ENCODE results near the gene KCTD2. TPM values are rescaled to one million over a fixed set of nuclear protein-coding genes. Genes with fewer than 3 reads are reported as not detected.
"Not testable (repeated sequence)": the region's sequence is repeated elsewhere in the genome, so short reads cannot be mapped to it uniquely, and the experiment has no call there.

KCTD2 gene
- polyA plus RNA-seq, 2 of the 4 experiments (the other 2 are of a cell fraction), result 18.8 to 31.3 TPM

GRCh38 chr17:75068750-75069149, 21.7 kb downstream of the KCTD2 start:
- ATAC-seq, result no peak
- no peak overlapping the region for H3K27ac ChIP-seq
- ChIA-PET CTCF (interaction anchor here (1.1 to 81.8 kb wide), 15 partner anchors 9 to 166 kb away, joined by 3 to 3429 read pairs (median 13); partner anchors contain the start of genes ARMC7, NT5C and SLC16A5), POLR2A (interaction anchor here (1.4 to 1.6 kb wide), 2 partner anchors 9 to 45 kb away, joined by 7 read pairs; no protein-coding TSS in a partner anchor)
- DNase-seq (ENCODE audit: low read depth in 1 of 2, low spot score in 1 of 2), result no peak
- 0 out of 2 replicates have a peak, but pooled peaks have one; percentile 14 for TF ChIP-seq NFE2L2 (conservative IDR thresholded peaks at IDR 0.05; ENCODE audit: low read length)
- no peak for TF ChIP-seq USF2 (IDR thresholded peaks at IDR 0.05)
- no peak overlapping the region for H3K4me2 ChIP-seq
- no peaks in the 10 kb centered on the region for H3K9me3 ChIP-seq
- H3K4me1 ChIP-seq, result peaks cover 3% of the 10 kb centered on the region; the same call in 1 of the 3 replicates
- FAIRE-seq, result no peak
- no peak overlapping the region for H3K4me3 ChIP-seq
- 75% methylated on average over 8 of the region's 8 CpGs for WGBS (ENCODE audit: missing lambda C conversion rate)

- H3K4me3 ChIP-seq, result no peak overlapping the region
- TF ChIP-seq CTCF (IDR thresholded peaks at IDR 0.05) (peak; percentile 78), CEBPB (IDR thresholded peaks at IDR 0.05) (no peak), RAD21 (conservative IDR thresholded peaks at IDR 0.05 in 1 of 2, IDR thresholded peaks at IDR 0.05 in 1 of 2) (peak; percentile 80 to 83), SMC3 (IDR thresholded peaks at IDR 0.05) (peak; percentile 93)
- no peak overlapping the region for H3K4me2 ChIP-seq
- no peaks in the 10 kb centered on the region for H3K9me3 ChIP-seq
- ATAC-seq (peak; percentile 80 to 83), DNase-seq (ENCODE audit: low read depth in 1 of 2, low spot score in 1 of 2) (peak; percentile 68 to 78), FAIRE-seq (no peak)
- CTCF ChIA-PET, result interaction anchor here (0.6 to 81.8 kb wide), 23 partner anchors 9 to 485 kb away, joined by 3 to 3429 read pairs (median 5); partner anchors contain the start of genes ARMC7, NT5C and SLC16A5
- H3K27ac ChIP-seq, result no peak overlapping the region; a peak in 1 of 6 replicates
- 61% methylated on average over 2 of the region's 2 CpGs for WGBS (ENCODE audit: missing lambda C conversion rate)
- POLR2A ChIA-PET, result interaction anchor here (0.6 to 1.6 kb wide), 9 partner anchors 10 to 192 kb away, joined by 3 to 7 read pairs (median 4); partner anchors contain the start of genes ARMC7, ATP5PD, GGA3 and MRPS7
- H3K4me1 ChIP-seq, result peaks cover 3% of the 10 kb centered on the region; the same call in 1 of the 3 replicates
Measured at GRCh38 chr17:75069783-75070182, 22.8 kb downstream of the KCTD2 start.

GRCh38 chr17:75071478-75072271, 24.6 kb downstream of the KCTD2 start:
- H3K27ac ChIP-seq; DNase-seq (ENCODE audit: low read depth in 1 of 2, low spot score in 1 of 2); H3K4me2 ChIP-seq; FAIRE-seq; H3K4me1 ChIP-seq; H3K4me3 ChIP-seq; POLR2A ChIA-PET; ATAC-seq; H3K9me3 ChIP-seq: not testable (repeated sequence)
- TF ChIP-seq MAFK (IDR thresholded peaks at IDR 0.05; ENCODE audit: partially characterized antibody), result peak; percentile 9
- WGBS (ENCODE audit: missing lambda C conversion rate), result 88% methylated on average over 8 of the region's 8 CpGs
- CTCF ChIA-PET, result interaction anchor here (3.0 to 81.8 kb wide), 6 partner anchors 7 to 130 kb away, joined by 13 to 3429 read pairs (median 64); partner anchors contain the start of genes ARMC7, NT5C and SLC16A5

GRCh38 chr17:75072909-75073308, 25.9 kb downstream of the KCTD2 start:
- not testable (repeated sequence) for H3K4me3 ChIP-seq; FAIRE-seq; H3K9me3 ChIP-seq; H3K27ac ChIP-seq; H3K4me2 ChIP-seq; DNase-seq (ENCODE audit: low read depth in 1 of 2, low spot score in 1 of 2); ATAC-seq
- peaks cover 15% of the 10 kb centered on the region for H3K4me1 ChIP-seq
- WGBS (ENCODE audit: missing lambda C conversion rate), result 97% methylated on average over 5 of the region's 5 CpGs
- POLR2A ChIA-PET, result interaction anchor here (1.0 to 4.8 kb wide), 2 partner anchors 13 to 15 kb away, joined by 3 to 21 read pairs; partner anchors contain the start of gene SLC16A5
- CTCF ChIA-PET, result interaction anchor here (0.6 to 81.8 kb wide), 6 partner anchors 14 to 128 kb away, joined by 3 to 3429 read pairs (median 64); partner anchors contain the start of genes ARMC7, NT5C and SLC16A5

GRCh38 chr17:75073618-75074047, 26.6 kb downstream of the KCTD2 start:
- ATAC-seq (no peak; a peak in 1 of 6 replicates), FAIRE-seq (no peak), DNase-seq (ENCODE audit: low read depth in 1 of 2, low spot score in 1 of 2) (no peak)
- POLR2A ChIA-PET, result interaction anchor here (0.9 to 4.8 kb wide), 5 partner anchors 14 to 58 kb away, joined by 3 to 21 read pairs (median 4); partner anchors contain the start of genes ARMC7, ATP5PD, KCTD2 and NT5C
- peaks cover 23% of the 10 kb centered on the region for H3K4me1 ChIP-seq
- H3K9me3 ChIP-seq, result no peaks in the 10 kb centered on the region
- H3K27ac ChIP-seq, result peak overlapping the region in 1 of 2 experiments; percentile 30; a peak in 2 of 6 replicates
- CTCF ChIA-PET, result interaction anchor here (0.6 to 81.8 kb wide), 9 partner anchors 13 to 128 kb away, joined by 3 to 3429 read pairs (median 4); partner anchors contain the start of genes ARMC7, NT5C and SLC16A5
- 81% methylated on average over 5 of the region's 5 CpGs for WGBS (ENCODE audit: missing lambda C conversion rate)
- no peak overlapping the region for H3K4me3 ChIP-seq
- no peak overlapping the region for H3K4me2 ChIP-seq
- TF ChIP-seq CBX2 (IDR thresholded peaks at IDR 0.05; ENCODE audit: borderline replicate concordance, low read depth) (no peak), USF2 (IDR thresholded peaks at IDR 0.05) (no peak), POLR2A (IDR thresholded peaks at IDR 0.05; ENCODE audit: low read length) (no peak), TFCP2L1 (CRISPR knock-in tag; IDR thresholded peaks at IDR 0.05) (no peak), ZFP36 (IDR thresholded peaks at IDR 0.05; ENCODE audit: borderline replicate concordance, partially characterized antibody) (no peak), ELK1 (IDR thresholded peaks at IDR 0.05; ENCODE audit: low read depth, low read length) (no peak), EHF (CRISPR knock-in tag; IDR thresholded peaks at IDR 0.05) (no peak), MYC (IDR thresholded peaks at IDR 0.05; ENCODE audit: borderline replicate concordance, low read length) (no peak), NFE2L2 (conservative IDR thresholded peaks at IDR 0.05; ENCODE audit: low read length) (no peak), HOXB5 (CRISPR knock-in tag; IDR thresholded peaks at IDR 0.05) (no peak), NPAS2 (CRISPR knock-in tag; IDR thresholded peaks at IDR 0.05; ENCODE audit: borderline replicate concordance) (no peak)
